Left lung (tissue), 10 donors: ENCODE measurements around the gene MTUS2. TPM values are rescaled to one million over a fixed set of nuclear protein-coding genes. Genes with fewer than 3 reads are reported as not detected.

Experiments used
- ATAC-seq: fragments of 200-7000 bp; cut with Tn5 transposase; one replicate; pipeline ENCODE4 v1.9.1; 2020; ENCODE audit warnings: moderate library complexity
- DNase-seq, 4 donors: peaks; one replicate each; pipeline ENCODE4 v3.0.0-alpha.2; 2013 to 2020
- H3K27ac ChIP-seq, 2 donors: fragments of 200-600 bp; sonication (generic) in 1 of 2; one replicate each; pipeline versions ENCODE4 v1.5.0 to v1.8.0; 2020 to 2021
- H3K27me3 ChIP-seq, 2 donors: fragments of 200-600 bp; sonication (generic) in 1 of 2; one replicate each; pipeline versions ENCODE4 v1.5.0 to v1.8.0; 2020 to 2021
- H3K36me3 ChIP-seq, 2 donors: fragments of 200-600 bp; sonication (generic) in 1 of 2; one replicate each; pipeline versions ENCODE4 v1.5.0 to v1.8.0; 2020 to 2021
- H3K4me1 ChIP-seq, 2 donors: fragments of 200-600 bp; one replicate each; pipeline ENCODE4 v1.8.0; 2021
- H3K4me3 ChIP-seq, 2 donors: fragments of 200-600 bp; sonication (generic) in 1 of 2; one replicate each; pipeline versions ENCODE4 v1.5.0 to v1.8.0; 2020 to 2021; ENCODE audit warnings: mild to moderate bottlenecking in 1 of 2
- H3K9me3 ChIP-seq, 2 donors: fragments of 200-600 bp; sonication (generic) in 1 of 2; one replicate each; pipeline versions ENCODE4 v1.5.0 to v1.8.0; 2020 to 2021
- CTCF ChIP-seq, 2 donors: fragments of 200-600 bp; sonication (generic) in 1 of 2; IDR thresholded peaks; one replicate each; pipeline versions ENCODE4 v1.5.0 to v1.8.0; 2021; ENCODE audit warnings: antibody characterized with exemption in 2 of 2
- intact Hi-C, 2 donors: fragments of 100-400 bp; cut with DNase I; formaldehyde crosslinking; loops; one replicate each; pipeline versions ENCODE4 v1.11.2 to v1.14.2; 2022
- polyA plus RNA-seq, 6 donors: library from polyadenylated mRNA; unstranded; fragments of 120-200 nt; gene quantifications; one replicate each; pipeline ENCODE4 v1.2.1, GENCODE V29; 2013; ENCODE audit not compliant: insufficient read length in 6 of 6
- total RNA-seq, 2 donors: library from RNA; stranded (reverse); fragmentation: NEBNext Ultra II Directional; extraction: Animal tissue kit (Norgen Biotek cat#: 25700); gene quantifications; one replicate each; pipeline ENCODE4 v1.2.1, GENCODE V29; 2021
- donor health status: DM: no; HTN: yes; CAD: no.
- donor health status: DM: no; HTN: no; CAD: no.

Gene MTUS2
- total and polyA plus RNA-seq, 8 donors = 0.21 to 0.92 (median 0.50) TPM

GRCh38 chr13:29548722-29549121, 728.6 kb downstream of the MTUS2 start:
- DNase-seq (no peak), ATAC-seq (no peak)
- Histone ChIP-seq H3K4me3 (no peak overlapping the region), H3K27me3 (no peaks in the 10 kb centered on the region), H3K9me3 (no peaks in the 10 kb centered on the region), H3K4me1 (no peaks in the 10 kb centered on the region), H3K27ac (no peak overlapping the region), H3K36me3 (peaks cover 0 to 54% of the 10 kb centered on the region in 2 donors)
- no peak for TF ChIP-seq CTCF (IDR thresholded peaks at IDR 0.05)
- intact Hi-C loops = no loop called here

- no peak for ATAC-seq
- Histone ChIP-seq H3K4me1 (no peaks in the 10 kb centered on the region), H3K9me3 (no peaks in the 10 kb centered on the region), H3K27me3 (no peaks in the 10 kb centered on the region), H3K27ac (no peak overlapping the region), H3K36me3 (peaks cover 0 to 52% of the 10 kb centered on the region in 2 donors), H3K4me3 (no peak overlapping the region)
- no peak for DNase-seq
- intact Hi-C loops = no loop called here
- TF ChIP-seq CTCF (IDR thresholded peaks at IDR 0.05) = no peak
Observed at GRCh38 chr13:29550430-29550988, 730.4 kb downstream of the MTUS2 start.

DNA sequence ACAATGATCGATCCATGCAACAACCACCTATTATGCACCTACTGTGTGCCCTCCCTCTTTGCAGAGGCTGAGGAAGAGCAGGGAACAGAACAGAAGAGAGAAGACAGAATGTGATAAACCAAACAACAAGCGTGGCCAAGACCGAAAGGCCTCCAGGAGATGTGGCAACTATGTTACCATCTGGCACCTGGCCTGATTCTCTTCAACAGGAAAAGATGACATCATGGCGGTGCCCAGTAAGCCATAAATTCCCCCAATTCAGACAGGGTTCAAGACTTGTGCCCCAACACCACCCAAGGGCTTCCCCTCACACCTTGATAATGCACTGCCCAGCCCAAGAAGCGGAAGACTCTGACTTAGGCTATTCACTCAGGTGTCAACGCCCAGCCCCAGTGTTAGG, 731.1 kb downstream of the MTUS2 start:
- H3K9me3 ChIP-seq = no peaks in the 10 kb centered on the region
- intact Hi-C loops = no loop called here
- no peaks in the 10 kb centered on the region for H3K27me3 ChIP-seq
- H3K4me3 ChIP-seq = no peak overlapping the region
- no peak overlapping the region for H3K27ac ChIP-seq
- H3K36me3 ChIP-seq = peaks cover 0 to 45% of the 10 kb centered on the region in 2 donors
- DNase-seq (no peak), ATAC-seq (no peak)
- TF ChIP-seq CTCF (IDR thresholded peaks at IDR 0.05) = no peak
- H3K4me1 ChIP-seq = no peaks in the 10 kb centered on the region

Other genes starting within 250 kb of the MTUS2 start
- 10 to 100 TPM; 65.0 to 82.7 TPM for gene POMP, start 161.2 kb upstream of the MTUS2 start, total RNA-seq
- gene POMP, start 161.2 kb upstream of the MTUS2 start, polyA plus RNA-seq = 10 to 100 TPM; 57.3 to 66.7 (median 64.3) TPM
- 10 to 100 TPM; 11.7 to 14.5 TPM for gene SLC46A3, start 101.4 kb upstream of the MTUS2 start, total RNA-seq
- gene SLC46A3, start 101.4 kb upstream of the MTUS2 start, polyA plus RNA-seq = 1 to 10 TPM; 1.2 to 2.3 (median 1.6) TPM